Activated effector memory CD4-positive, alpha-beta T cell treated with Interleukin-2 at 50 U/mL for 16 hours (primary cell): ENCODE measurements around the gene FBXL3.
A peak's percentile ranks its signal among the peaks of the same experiment; 100 is the strongest.
"Not testable (repeated sequence)": the region's sequence is repeated elsewhere in the genome, so short reads cannot be mapped to it uniquely, and the experiment has no call there.

ENCODE experiments used
- DNase-seq: peaks from one replicate; pipeline ENCODE4 v3.0.0-alpha.2; 2020

The FBXL3 gene

DNA sequence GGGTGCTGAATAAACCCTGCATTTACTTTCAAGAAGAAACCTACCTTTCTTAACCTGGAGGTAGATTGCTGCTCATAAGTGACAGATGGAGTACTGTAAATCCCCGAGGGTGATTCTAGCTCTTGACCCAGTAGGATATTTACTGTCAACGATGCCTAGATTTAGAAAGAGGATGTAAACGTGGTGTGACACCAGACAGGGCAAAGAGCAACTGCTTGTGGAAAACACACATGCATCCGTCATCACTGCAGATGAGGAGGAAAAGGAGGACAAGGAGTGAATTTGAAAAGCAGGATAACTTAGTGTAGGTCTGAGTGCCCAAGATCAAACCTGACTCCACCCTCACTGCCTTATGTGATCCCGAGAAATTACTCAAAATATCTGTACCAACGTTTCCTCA, 44.9 kb downstream of the FBXL3 start:
- no peak for DNase-seq

DNA sequence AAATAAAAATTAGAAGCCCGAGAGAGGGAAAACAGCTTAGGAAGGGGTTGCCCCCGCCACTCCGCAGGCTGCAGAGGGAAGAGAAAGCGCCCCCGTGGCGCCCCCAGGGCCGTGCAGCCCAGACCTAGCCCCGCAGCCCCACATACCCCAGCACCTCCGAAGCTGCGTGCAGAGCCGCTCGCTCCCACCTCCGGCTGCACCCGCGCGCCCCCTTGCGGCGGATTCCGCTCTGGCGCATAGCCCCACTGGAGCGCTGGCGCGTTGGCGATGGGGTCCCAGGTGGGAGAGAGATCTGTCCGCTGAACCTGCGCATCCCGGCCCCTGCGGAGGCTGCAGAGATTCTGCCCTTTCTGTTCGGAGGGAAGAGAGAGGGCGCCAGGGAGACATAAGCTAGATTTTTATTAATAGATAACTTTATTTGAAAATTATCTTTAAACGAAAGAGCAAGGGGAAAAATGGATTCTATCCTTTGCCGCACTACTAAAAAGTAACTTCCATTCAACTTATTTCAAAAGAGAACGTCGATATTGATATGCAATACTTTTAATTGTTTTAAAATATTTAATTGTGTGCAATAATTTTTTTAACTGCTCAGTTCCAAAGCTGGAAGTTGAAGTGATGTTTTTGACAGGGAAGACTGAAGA, 46.8 kb downstream of the FBXL3 start:
- DNase-seq, result peak; percentile 72

GRCh38 chr13:76976929-76977328, 50.0 kb downstream of the FBXL3 start:
- DNase-seq, result no peak

- no peak for DNase-seq
Measured at GRCh38 chr13:76976490-76976889, 50.5 kb downstream of the FBXL3 start.

GRCh38 chr13:76975863-76976262, 51.1 kb downstream of the FBXL3 start:
- no peak for DNase-seq

DNA sequence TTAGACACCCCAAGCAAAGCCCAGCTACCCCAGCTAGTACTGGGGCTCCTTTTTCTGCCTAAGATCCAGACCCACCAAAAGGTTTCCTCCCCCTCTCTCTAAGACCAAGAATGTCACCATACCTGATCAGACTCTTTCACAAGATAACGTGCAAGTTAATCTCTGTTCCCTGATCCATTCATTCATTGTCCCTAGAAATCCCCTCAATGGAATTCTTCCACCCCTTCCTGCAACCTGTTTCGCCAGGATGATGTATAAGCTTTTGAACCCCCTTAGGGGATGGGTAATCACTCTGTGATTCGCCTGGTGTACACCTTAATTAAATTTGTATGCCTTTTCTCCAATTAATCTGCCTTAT, 52.4 kb downstream of the FBXL3 start:
- no peak for DNase-seq

GRCh38 chr13:76973920-76974617, 52.9 kb downstream of the FBXL3 start:
- DNase-seq, result no peak

GRCh38 chr13:76971851-76972829, 54.8 kb downstream of the FBXL3 start:
- no peak for DNase-seq

DNA sequence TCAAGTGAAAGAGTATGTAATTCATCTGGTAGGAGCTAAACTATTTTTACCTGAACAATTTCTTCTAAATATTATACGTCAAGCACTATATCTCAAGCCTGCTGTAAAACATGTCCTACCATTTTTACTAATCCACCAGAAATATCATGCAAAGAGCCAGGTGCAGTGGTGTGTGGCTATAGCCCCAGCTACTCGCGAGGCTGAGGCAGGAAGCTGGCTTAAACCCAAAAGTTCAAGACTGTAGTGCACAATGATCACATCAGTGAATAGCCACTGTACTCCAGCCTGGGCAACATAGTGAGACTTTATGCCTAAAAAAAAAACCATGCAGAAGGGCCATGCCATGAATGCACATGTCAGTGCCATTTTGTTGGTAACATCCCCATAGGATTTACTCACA, 55.7 kb downstream of the FBXL3 start:
- DNase-seq, result no peak

GRCh38 chr13:76969488-76970365, 57.2 kb downstream of the FBXL3 start:
- DNase-seq, result no peak

DNA sequence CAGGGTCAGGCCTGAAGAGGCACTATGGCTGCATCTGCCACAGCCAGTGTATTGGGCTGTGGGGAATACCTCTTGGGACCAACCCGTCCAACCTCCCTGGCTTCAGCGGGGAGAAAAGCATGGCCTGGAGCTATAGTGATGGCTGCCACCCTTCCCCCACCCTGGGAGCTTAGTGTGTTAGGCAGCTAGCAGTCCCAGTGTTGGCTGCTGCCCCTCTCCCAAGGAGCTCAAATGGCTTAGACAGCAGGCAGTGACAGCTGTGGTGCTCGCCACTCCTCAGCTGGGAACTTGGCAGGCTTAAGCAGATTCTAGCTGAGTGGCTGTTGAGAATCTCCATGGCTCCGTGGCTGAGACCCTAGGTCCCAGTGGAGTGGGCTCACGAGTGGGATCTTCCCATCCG, 58.9 kb downstream of the FBXL3 start:
- DNase-seq, result no peak

DNA sequence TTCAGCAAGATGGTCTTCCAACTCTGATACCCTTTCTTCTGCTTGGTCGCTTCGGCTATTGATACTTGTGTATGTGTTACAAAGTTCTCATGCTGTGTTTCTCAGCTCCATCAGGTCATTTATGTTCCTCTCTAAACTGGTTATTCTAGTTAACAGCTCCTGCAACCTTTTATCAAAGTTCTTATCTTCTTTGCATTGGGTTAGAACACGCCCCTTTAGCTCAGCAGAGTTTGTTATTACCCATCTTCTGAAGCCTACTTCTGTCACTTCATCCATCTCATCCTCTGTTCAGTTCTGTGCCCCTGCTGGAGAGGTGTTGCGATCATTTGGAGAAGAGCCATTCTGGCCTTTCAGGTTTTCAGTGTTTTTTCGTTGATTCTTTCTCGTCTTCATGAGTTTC, 59.9 kb downstream of the FBXL3 start:
- DNase-seq, result no peak

GRCh38 chr13:76965759-76966421, 61.1 kb downstream of the FBXL3 start:
- DNase-seq, result no peak

DNA sequence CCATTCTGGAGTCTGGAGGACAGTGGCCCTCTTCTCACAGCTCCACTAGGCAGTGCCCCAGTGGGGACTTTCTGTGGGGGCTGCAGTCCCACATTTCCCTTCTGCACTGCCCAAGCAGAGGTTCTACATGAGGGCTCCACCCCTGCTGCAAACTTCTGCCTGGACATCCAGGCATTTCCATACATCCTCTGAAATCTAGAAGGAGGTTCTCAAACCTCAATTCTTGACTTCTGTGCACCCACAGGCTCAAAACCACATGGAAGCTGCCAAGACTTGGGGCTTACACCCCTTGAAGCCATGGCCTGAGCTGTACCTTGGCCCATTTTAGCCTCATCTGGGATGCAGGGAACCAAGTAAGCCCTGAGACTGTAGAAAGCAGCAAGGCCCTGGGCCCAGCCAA, 67.2 kb downstream of the FBXL3 start:
- not testable (repeated sequence) for DNase-seq

GRCh38 chr13:76958841-76959432, 68.0 kb downstream of the FBXL3 start:
- no peak for DNase-seq

DNA sequence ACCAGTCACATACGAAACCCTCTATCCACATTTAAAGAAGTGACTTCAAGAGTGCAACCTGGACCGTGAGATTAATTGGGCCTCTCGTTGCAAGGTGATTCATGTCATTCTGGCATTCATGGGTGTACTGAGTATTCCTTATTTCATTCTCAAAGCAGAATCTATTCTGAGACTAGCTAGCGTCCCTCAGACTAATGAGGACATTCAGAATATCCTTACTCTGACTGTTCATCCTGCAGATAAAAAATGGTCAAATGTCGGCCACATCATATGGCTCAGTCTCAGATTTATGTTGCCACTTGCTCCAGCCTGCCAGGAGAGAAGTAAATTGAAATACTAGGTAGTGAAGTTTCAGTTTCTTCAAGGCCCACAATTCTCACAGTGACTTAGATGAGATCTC, 71.3 kb downstream of the FBXL3 start:
- no peak for DNase-seq
